Activated naive CD4-positive, alpha-beta T cell treated with Interleukin-2 at 50 U/mL for 16 hours (primary cell): ENCODE measurements around the gene ITGB3BP.

Source experiments
- DNase-seq: peaks from one replicate; pipeline ENCODE4 v3.0.0-alpha.2; 2020

Gene ITGB3BP

GRCh38 chr1:63414691-63415365, 108.2 kb downstream of the ITGB3BP start:
- DNase-seq = no peak

- no peak for DNase-seq
Measured at GRCh38 chr1:63413394-63413793, 109.6 kb downstream of the ITGB3BP start.

DNA sequence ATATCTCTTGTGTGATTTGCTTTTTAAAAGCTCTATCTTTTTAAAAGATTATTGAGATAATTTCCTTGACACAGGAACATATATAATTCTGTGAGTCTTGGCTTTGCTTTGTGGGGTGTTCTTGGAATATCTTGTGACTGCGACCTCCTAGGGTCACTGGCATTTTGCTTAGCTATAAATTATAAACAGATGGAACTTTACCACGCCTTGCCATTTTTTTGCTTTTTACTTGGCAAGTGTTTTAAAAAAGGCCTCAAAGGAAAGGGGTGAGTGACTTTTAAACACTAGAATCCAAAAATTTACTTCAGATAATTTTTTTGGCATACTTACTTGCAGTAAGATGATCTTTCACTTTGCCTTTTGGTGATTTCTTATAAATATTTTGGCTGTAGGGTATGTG, 112.0 kb downstream of the ITGB3BP start:
- DNase-seq = no peak

GRCh38 chr1:63408331-63408730, 114.7 kb downstream of the ITGB3BP start:
- no peak for DNase-seq

- no peak for DNase-seq
Measured at GRCh38 chr1:63407002-63407401, 116.0 kb downstream of the ITGB3BP start.

GRCh38 chr1:63405987-63406386, 117.0 kb downstream of the ITGB3BP start:
- DNase-seq = no peak

GRCh38 chr1:63405021-63405420, 118.0 kb downstream of the ITGB3BP start:
- DNase-seq = no peak

GRCh38 chr1:63403386-63403785, 119.6 kb downstream of the ITGB3BP start:
- DNase-seq = no peak

DNA sequence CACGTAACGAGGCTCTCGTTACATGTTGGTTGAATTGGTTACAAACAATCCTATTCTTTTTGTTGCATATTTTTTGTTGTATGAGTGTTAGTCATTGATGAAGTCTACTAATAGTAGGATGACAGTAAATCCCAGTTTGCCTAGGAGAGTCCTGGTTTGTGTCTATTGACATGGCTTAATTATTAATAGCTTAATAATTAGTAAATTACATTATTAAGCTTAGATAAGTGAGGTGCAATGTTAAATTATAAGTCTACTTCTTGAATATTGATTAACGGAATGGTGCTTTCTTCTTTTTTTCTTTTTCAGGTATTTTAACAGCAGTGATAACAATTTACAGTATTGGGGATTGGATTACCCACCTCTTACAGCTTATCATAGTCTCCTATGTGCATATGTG, 121.1 kb downstream of the ITGB3BP start:
- DNase-seq = no peak
